Upper lobe of left lung (tissue), 6 donors: ENCODE data around the gene DPYSL3. TPM values are rescaled to one million over a fixed set of nuclear protein-coding genes. Genes with fewer than 3 reads are reported as not detected.

Experiments
- ATAC-seq, 2 donors: fragments of 200-7000 bp; cut with Tn5 transposase; one replicate each; pipeline ENCODE4 v1.9.1; 2022; ENCODE audit warnings: mild to moderate bottlenecking in 2 of 2, moderate library complexity in 2 of 2; ENCODE audit not compliant: low FRiP score in 2 of 2
- DNase-seq, 2 donors: peaks; one replicate each; pipeline ENCODE4 v3.0.0-alpha.2; 2019 to 2020
- H3K27ac ChIP-seq, 4 donors: fragments of 200-600 bp; sonication (generic); one replicate each; pipeline ENCODE4 v1.5.1; 2016 to 2019
- H3K27me3 ChIP-seq, 4 donors: fragments of 200-600 bp; sonication (generic); one replicate each; pipeline ENCODE4 v1.5.1; 2017 to 2019
- H3K36me3 ChIP-seq, 4 donors: fragments of 200-600 bp; sonication (generic); one replicate each; pipeline ENCODE4 v1.5.1; 2016 to 2019
- H3K4me1 ChIP-seq, 4 donors: fragments of 200-600 bp; sonication (generic); one replicate each; pipeline ENCODE4 v1.5.1; 2018 to 2019
- H3K4me3 ChIP-seq, 4 donors: fragments of 200-600 bp; sonication (generic); one replicate each; pipeline ENCODE4 v1.5.1; 2017 to 2019; ENCODE audit warnings: mild to moderate bottlenecking in 2 of 4, moderate library complexity in 1 of 4
- H3K9me3 ChIP-seq, 4 donors: fragments of 200-600 bp; sonication (generic); one replicate each; pipeline ENCODE4 v1.5.1; 2018 to 2019
- EP300 ChIP-seq, 4 donors: sonication (generic); formaldehyde crosslinking; IDR thresholded peaks; one replicate each; pipeline ENCODE4 v1.5.1; 2017; ENCODE audit warnings: antibody characterized with exemption in 4 of 4, control low read depth in 2 of 4
- POLR2A ChIP-seq, 4 donors: fragments of 450-650 bp; IDR thresholded peaks; one replicate each; pipeline ENCODE4 v1.5.1; 2016 to 2017; ENCODE audit warnings: antibody characterized with exemption in 4 of 4, mild to moderate bottlenecking in 2 of 4
- POLR2AphosphoS5 ChIP-seq, 2 donors: sonication (generic); formaldehyde crosslinking; IDR thresholded peaks; one replicate each; pipeline ENCODE4 v1.5.1; 2017; ENCODE audit warnings: antibody characterized with exemption in 2 of 2
- WGBS, 2 donors: methylation state at CpG; one replicate each; pipeline ENCODE4 v1.1.5; 2017 to 2018; 5-methylcytosine and 5-hydroxymethylcytosine counted together
- total RNA-seq, 6 donors: library from RNA; depleted of rRNA in 4 of 6; stranded (reverse); fragments of >200 nt in 4 of 6; gene quantifications; one replicate each; pipeline versions ENCODE4 v1.1.0 to v1.2.1, GENCODE V29; 2016 to 2021
- TF ChIP-seq, protein P1 (sequence below), 6 experiments: fragments of 450-650 bp in 4 of 6; fragments of 200-600 bp in 2 of 6; sonication (generic) in 2 of 6; IDR thresholded peaks; one replicate each; pipeline ENCODE4 v1.5.1; 2016 to 2019; ENCODE audit warnings: antibody characterized with exemption in 6 of 6
- donor health status: DM: no; HTN: no; CAD: no; lungs with moderate emphysema.
- donor health status: DM: no; HTN: yes; CAD: no; lungs with severe emphysema.

DPYSL3 gene
- total RNA-seq, 6 donors from 2014 or later = 24.4 to 85.1 (median 40.6) TPM

DNA sequence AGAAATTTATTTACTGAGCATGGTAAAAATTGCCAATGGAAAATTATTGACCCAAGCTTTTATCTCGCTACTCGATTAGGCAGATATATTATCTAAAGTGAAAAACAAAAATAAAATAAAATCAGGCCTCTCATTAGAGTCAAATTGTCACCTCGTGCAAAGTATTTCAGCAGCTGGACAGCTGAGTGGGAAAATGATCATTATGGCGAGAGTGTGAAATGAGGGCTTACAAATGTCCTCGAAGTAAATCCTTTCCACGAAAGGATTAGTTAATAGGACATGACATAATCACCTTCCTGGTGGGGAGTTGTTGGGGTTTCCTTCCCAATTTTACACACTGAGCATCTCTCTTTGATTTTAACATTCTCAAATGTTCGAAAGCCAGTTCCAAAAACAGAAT lies 5.4 kb upstream of the DPYSL3 start:
- 66 to 67% methylated on average over 7 of the region's 7 CpGs for WGBS, 2 donors
- ATAC-seq (no peak), DNase-seq (no peak)
- Histone ChIP-seq H3K4me1 (peaks cover 0 to under 1% (median under 1%) of the 10 kb centered on the region in 4 donors), H3K4me3 (no peak overlapping the region), H3K27ac (no peak overlapping the region), H3K36me3 (no peaks in the 10 kb centered on the region), H3K27me3 (no peaks in the 10 kb centered on the region), H3K9me3 (no peaks in the 10 kb centered on the region)
- TF ChIP-seq EP300 (IDR thresholded peaks at IDR 0.05) = no peak
- TF ChIP-seq POLR2AphosphoS5 (IDR thresholded peaks at IDR 0.05) = no peak
- TF ChIP-seq, protein P1, sequence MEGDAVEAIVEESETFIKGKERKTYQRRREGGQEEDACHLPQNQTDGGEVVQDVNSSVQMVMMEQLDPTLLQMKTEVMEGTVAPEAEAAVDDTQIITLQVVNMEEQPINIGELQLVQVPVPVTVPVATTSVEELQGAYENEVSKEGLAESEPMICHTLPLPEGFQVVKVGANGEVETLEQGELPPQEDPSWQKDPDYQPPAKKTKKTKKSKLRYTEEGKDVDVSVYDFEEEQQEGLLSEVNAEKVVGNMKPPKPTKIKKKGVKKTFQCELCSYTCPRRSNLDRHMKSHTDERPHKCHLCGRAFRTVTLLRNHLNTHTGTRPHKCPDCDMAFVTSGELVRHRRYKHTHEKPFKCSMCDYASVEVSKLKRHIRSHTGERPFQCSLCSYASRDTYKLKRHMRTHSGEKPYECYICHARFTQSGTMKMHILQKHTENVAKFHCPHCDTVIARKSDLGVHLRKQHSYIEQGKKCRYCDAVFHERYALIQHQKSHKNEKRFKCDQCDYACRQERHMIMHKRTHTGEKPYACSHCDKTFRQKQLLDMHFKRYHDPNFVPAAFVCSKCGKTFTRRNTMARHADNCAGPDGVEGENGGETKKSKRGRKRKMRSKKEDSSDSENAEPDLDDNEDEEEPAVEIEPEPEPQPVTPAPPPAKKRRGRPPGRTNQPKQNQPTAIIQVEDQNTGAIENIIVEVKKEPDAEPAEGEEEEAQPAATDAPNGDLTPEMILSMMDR (IDR thresholded peaks at IDR 0.05) = no peak
- TF ChIP-seq POLR2A (IDR thresholded peaks at IDR 0.05) = no peak

DNA sequence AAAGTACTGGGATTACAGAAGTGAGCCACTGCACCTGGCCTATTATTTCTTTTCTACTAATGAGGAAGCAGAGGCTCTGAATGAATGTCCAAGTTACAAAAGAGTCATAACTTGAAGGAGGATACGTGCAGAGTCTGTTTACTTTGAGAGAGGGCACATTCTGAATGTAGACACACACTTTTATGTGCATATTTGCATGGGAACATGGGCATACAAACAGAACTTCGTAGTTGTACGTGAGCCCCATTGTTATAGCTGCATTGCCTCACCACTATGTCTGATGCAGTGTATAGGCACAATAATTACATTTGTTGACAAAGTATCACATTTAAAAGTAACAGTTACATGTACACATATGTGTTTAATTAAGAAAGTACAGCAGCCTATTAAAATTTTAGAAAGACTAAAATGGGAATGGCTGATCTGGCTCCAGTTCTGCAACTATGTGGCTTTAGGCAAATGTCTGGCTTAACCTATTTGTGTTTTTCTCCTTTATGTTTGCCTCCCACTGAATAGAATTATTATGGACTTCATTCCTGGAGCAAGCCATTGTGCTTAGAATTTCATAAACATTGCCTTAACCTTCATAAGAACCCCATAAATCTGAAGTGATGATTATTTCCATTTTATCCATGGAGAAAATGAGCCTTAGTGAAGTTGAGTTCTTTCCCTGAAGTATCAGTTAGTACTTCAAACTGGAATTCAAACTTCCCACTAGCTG lies 3.0 kb upstream of the DPYSL3 start:
- no peak for ATAC-seq
- no peak for DNase-seq
- Histone ChIP-seq H3K27me3 (peaks cover 0 to 12% (median 3%) of the 10 kb centered on the region in 4 donors), H3K27ac (no peak overlapping the region), H3K4me1 (peaks cover 2 to 14% (median 12%) of the 10 kb centered on the region in 4 donors), H3K36me3 (no peaks in the 10 kb centered on the region), H3K4me3 (no peak overlapping the region), H3K9me3 (no peaks in the 10 kb centered on the region)
- TF ChIP-seq POLR2A (IDR thresholded peaks at IDR 0.05) (no peak), POLR2AphosphoS5 (IDR thresholded peaks at IDR 0.05) (no peak), EP300 (IDR thresholded peaks at IDR 0.05) (no peak)
- TF ChIP-seq, protein P1 (IDR thresholded peaks at IDR 0.05) = no peak
- 42 to 52% methylated on average over 3 of the region's 3 CpGs for WGBS, 2 donors

DNA sequence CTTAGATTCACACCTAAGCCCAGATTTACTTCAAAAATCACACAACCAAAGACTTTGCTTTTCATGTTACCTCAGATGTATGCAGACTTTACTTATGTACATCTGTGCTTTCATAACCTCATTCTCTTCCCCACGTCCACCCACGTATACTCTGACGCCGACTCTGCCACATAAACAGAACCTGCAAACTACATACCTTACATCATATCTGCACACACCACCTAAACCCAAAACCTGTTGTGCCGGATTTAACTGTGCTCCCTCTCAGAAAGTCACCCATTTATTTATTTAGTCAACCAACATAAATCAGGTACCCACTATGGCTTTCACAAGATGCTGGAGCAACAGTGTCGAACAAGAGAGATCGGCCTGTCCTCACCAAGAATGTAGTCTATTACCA lies 1.0 kb upstream of the DPYSL3 start:
- no peak overlapping the region for H3K4me3 ChIP-seq
- no peaks in the 10 kb centered on the region for H3K36me3 ChIP-seq
- ATAC-seq = no peak
- no peak overlapping the region for H3K27ac ChIP-seq
- peaks cover 0 to 12% (median 3%) of the 10 kb centered on the region in 4 donors for H3K27me3 ChIP-seq
- no peak for DNase-seq
- 83 to 84% methylated on average over 7 of the region's 7 CpGs for WGBS, 2 donors
- H3K4me1 ChIP-seq = peaks cover 2 to 19% (median 12%) of the 10 kb centered on the region in 4 donors
- H3K9me3 ChIP-seq = no peaks in the 10 kb centered on the region
- TF ChIP-seq EP300 (IDR thresholded peaks at IDR 0.05) = no peak
- no peak for TF ChIP-seq POLR2A (IDR thresholded peaks at IDR 0.05)
- TF ChIP-seq, protein P1 (IDR thresholded peaks at IDR 0.05) = no peak
- TF ChIP-seq POLR2AphosphoS5 (IDR thresholded peaks at IDR 0.05) = no peak

DNA sequence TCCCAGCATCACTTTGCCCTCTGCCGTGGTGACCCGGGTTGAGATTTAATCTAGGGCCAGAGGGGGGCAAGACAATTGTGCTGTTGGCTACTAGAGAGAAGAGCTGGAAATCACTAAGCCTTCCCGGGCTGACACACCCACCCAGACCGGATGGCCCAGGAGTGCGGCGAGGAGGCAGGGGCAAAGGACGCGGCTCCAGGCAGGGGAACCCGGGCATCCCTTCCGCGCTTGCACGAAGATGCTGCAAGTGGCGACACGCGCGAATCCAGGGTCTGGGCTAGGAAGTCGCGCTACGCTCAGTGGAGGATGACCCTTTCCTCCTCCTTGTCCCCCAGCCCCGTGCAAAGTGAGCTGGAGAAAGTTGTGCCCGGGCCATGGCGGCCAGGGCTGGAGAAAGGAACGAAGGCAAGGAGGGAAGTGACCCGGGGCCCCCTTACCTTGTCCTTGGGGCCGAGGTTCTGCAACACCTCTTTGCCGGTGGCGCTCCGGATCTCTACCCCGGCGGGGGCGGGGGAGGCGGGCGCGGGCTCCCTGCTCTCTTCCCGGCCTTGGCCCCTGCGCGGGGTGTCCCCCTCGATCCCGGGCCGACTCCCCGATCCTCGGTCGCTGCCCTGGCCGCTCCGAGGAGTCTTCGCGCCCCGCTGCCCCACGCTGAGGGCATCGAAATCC lies 693 bp downstream of the DPYSL3 start:
- H3K27ac ChIP-seq = peak overlapping the region; percentile 81 to 85 (median 84)
- 2 to 10% methylated on average over 6 to 35 of the region's 50 CpGs for WGBS, 2 donors
- ATAC-seq (peak; percentile 36 to 72), DNase-seq (peak in 1 of 2 donors; percentile 86)
- H3K4me1 ChIP-seq = peaks cover 2 to 19% (median 13%) of the 10 kb centered on the region in 4 donors
- H3K4me3 ChIP-seq = peak overlapping the region; percentile 50 to 73 (median 58)
- no peaks in the 10 kb centered on the region for H3K9me3 ChIP-seq
- peaks cover 0 to 12% (median 3%) of the 10 kb centered on the region in 4 donors for H3K27me3 ChIP-seq
- H3K36me3 ChIP-seq = no peaks in the 10 kb centered on the region
- TF ChIP-seq EP300 (IDR thresholded peaks at IDR 0.05) = no peak
- peak in 1 of 2 donors; percentile 16 for TF ChIP-seq POLR2AphosphoS5 (IDR thresholded peaks at IDR 0.05)
- TF ChIP-seq, protein P1 (IDR thresholded peaks at IDR 0.05) = no peak
